Neural cell (in vitro differentiated cells): ENCODE measurements around the gene PCDHGC3.

Experiments
- CTCF ChIP-seq: fragments of 450-650 bp; IDR thresholded peaks from 2 replicates; pipeline ENCODE4 v1.5.1; 2014; ENCODE audit warnings: antibody characterized with exemption, mild to moderate bottlenecking, moderate library complexity; ENCODE audit not compliant: poor library complexity, severe bottlenecking
- EZH2 ChIP-seq: fragments of 200-600, 300-800 bp; shearing (Covaris generic), sonication (generic); IDR thresholded peaks from 2 replicates; pipeline ENCODE4 v1.6.1; 2014; ENCODE audit warnings: antibody characterized with exemption, low read length, borderline replicate concordance, mild to moderate bottlenecking; ENCODE audit not compliant: insufficient read depth, poor library complexity, severe bottlenecking

- TF ChIP-seq CTCF, result no peak
- TF ChIP-seq EZH2, result no peak
Measured at GRCh38 chr5:141440341-141440740, 35.4 kb upstream of the PCDHGC3 start.
